Renal cortical epithelial cell (primary cell): ENCODE results near the gene CD58. TPM values are rescaled to one million over a fixed set of nuclear protein-coding genes. Genes with fewer than 3 reads are reported as not detected.
"Not testable (repeated sequence)": the region's sequence is repeated elsewhere in the genome, so short reads cannot be mapped to it uniquely, and the experiment has no call there.

Experiments
- DNase-seq: peaks from one replicate; pipeline ENCODE4 v3.0.0-alpha.2; 2011; ENCODE audit warnings: low read depth
- total RNA-seq: library from RNA; depleted of rRNA; stranded (reverse); fragments of >200 nt; gene quantifications from 2 replicates; pipeline ENCODE4 v1.2.3, GENCODE V29; 2014

Gene CD58
- total RNA-seq: 45.4 and 62.3 TPM in 2 replicates

GRCh38 chr1:116570358-116571214 is at the start of gene CD58:
CD58 (minus strand) TSS chr1:116571026; CDS start chr1:116570972, 54 bp downstream.
- DNase-seq: peak; percentile 67

GRCh38 chr1:116620392-116620791 is 49.6 kb upstream of the CD58 start:
- DNase-seq: not testable (repeated sequence)

- DNase-seq: peak; percentile 17
Measured at GRCh38 chr1:116619106-116619505, 48.3 kb upstream of the CD58 start.

- not testable (repeated sequence) for DNase-seq
Measured at GRCh38 chr1:116617808-116618207, 47.0 kb upstream of the CD58 start.

GRCh38 chr1:116613825-116614224 is 43.0 kb upstream of the CD58 start:
- DNase-seq: not testable (repeated sequence)

- DNase-seq: not testable (repeated sequence)
Measured at GRCh38 chr1:116609801-116610371, 39.1 kb upstream of the CD58 start.

- not testable (repeated sequence) for DNase-seq
Measured at GRCh38 chr1:116608841-116609240, 38.0 kb upstream of the CD58 start.

GRCh38 chr1:116608151-116608550 is 37.3 kb upstream of the CD58 start:
- DNase-seq: not testable (repeated sequence)

GRCh38 chr1:116607463-116607862 is 36.6 kb upstream of the CD58 start:
- DNase-seq: not testable (repeated sequence)

- not testable (repeated sequence) for DNase-seq
Measured at GRCh38 chr1:116606067-116606466, 35.2 kb upstream of the CD58 start.

GRCh38 chr1:116605315-116605714 is 34.5 kb upstream of the CD58 start:
- no peak for DNase-seq

GRCh38 chr1:116604408-116604807 is 33.6 kb upstream of the CD58 start:
- DNase-seq: not testable (repeated sequence)

GRCh38 chr1:116603646-116604045 is 32.8 kb upstream of the CD58 start:
- DNase-seq: not testable (repeated sequence)

- not testable (repeated sequence) for DNase-seq
Measured at GRCh38 chr1:116599369-116599768, 28.5 kb upstream of the CD58 start.

- DNase-seq: not testable (repeated sequence)
Measured at GRCh38 chr1:116598420-116599036, 27.7 kb upstream of the CD58 start.

GRCh38 chr1:116597388-116597787 is 26.6 kb upstream of the CD58 start:
- not testable (repeated sequence) for DNase-seq

GRCh38 chr1:116596742-116597307 is 26.0 kb upstream of the CD58 start:
- DNase-seq: not testable (repeated sequence)

- peak; percentile 29 for DNase-seq
Measured at GRCh38 chr1:116595946-116596741, 25.3 kb upstream of the CD58 start.

- not testable (repeated sequence) for DNase-seq
Measured at GRCh38 chr1:116595065-116595840, 24.4 kb upstream of the CD58 start.

GRCh38 chr1:116593977-116594376 is 23.2 kb upstream of the CD58 start:
- DNase-seq: not testable (repeated sequence)
